ENCODE data around the gene PCMTD2. TPM values are rescaled to one million over a fixed set of nuclear protein-coding genes. Genes with fewer than 3 reads are reported as not detected.
A peak's percentile ranks its signal among the peaks of the same experiment; 100 is the strongest.

PCMTD2 gene
- total and polyA plus RNA-seq, 2 of the 13 experiments (the other 11 are each of a cell fraction or from before 2014, with no cell fraction given), result 47.0 to 76.9 TPM

GRCh38 chr20:64254571-64255360 lies 782 bp upstream of the PCMTD2 start (continued):
- TF ChIP-seq YEATS2 (CRISPR knock-in tag; IDR thresholded peaks at IDR 0.05; ENCODE audit: borderline replicate concordance), result no peak
- TF ChIP-seq ATF5 (CRISPR knock-in tag; IDR thresholded peaks at IDR 0.05; ENCODE audit: low read depth), result no peak
- no peak for TF ChIP-seq FOXP4 (CRISPR knock-in tag; IDR thresholded peaks at IDR 0.05)
- TF ChIP-seq CEBPZ (IDR thresholded peaks at IDR 0.05; ENCODE audit: low read length), result no peak
- TF ChIP-seq ZNF709 (CRISPR knock-in tag; IDR thresholded peaks at IDR 0.05), result no peak
- no peak for TF ChIP-seq ZSCAN20 (CRISPR knock-in tag; IDR thresholded peaks at IDR 0.05; ENCODE audit: borderline replicate concordance)
- no peak for TF ChIP-seq NR2F1 (CRISPR knock-in tag; IDR thresholded peaks at IDR 0.05)
- TF ChIP-seq GLMP (CRISPR knock-in tag; IDR thresholded peaks at IDR 0.05; ENCODE audit: borderline replicate concordance), result no peak
- TF ChIP-seq ZNF816 (CRISPR knock-in tag; IDR thresholded peaks at IDR 0.05; ENCODE audit: borderline replicate concordance), result no peak
- TF ChIP-seq GLI4 (CRISPR knock-in tag; IDR thresholded peaks at IDR 0.05; ENCODE audit: borderline replicate concordance), result no peak
- no peak for TF ChIP-seq CAMTA2 (CRISPR knock-in tag; IDR thresholded peaks at IDR 0.05; ENCODE audit: borderline replicate concordance)
- 0 out of 2 replicates have a peak, but pooled peaks have one; percentile 4 for TF ChIP-seq ZBTB39 (CRISPR knock-in tag; IDR thresholded peaks at IDR 0.05)
- TF ChIP-seq ELF4 (CRISPR knock-in tag; IDR thresholded peaks at IDR 0.05; ENCODE audit: borderline replicate concordance), result no peak
- 0 out of 2 replicates have a peak, but pooled peaks have one; percentile 15 for TF ChIP-seq TP53 (CRISPR knock-in tag; conservative IDR thresholded peaks at IDR 0.05)
- TF ChIP-seq ZHX1 (CRISPR knock-in tag; IDR thresholded peaks at IDR 0.05; ENCODE audit: low read depth), result no peak
